ENCODE results near the gene P2RX7. TPM values are rescaled to one million over a fixed set of nuclear protein-coding genes. Genes with fewer than 3 reads are reported as not detected.
"Not testable (repeated sequence)": the region's sequence is repeated elsewhere in the genome, so short reads cannot be mapped to it uniquely, and the experiment has no call there.

P2RX7 gene
- total RNA-seq, 4 donors from 2014 or later = 9.8 to 38.6 (median 24.4) TPM

GRCh38 chr12:121142171-121142950, 9.7 kb downstream of the P2RX7 start:
- WGBS, 2 donors = 93 to 95% methylated on average over 11 of the region's 11 CpGs
- TF ChIP-seq POLR2A (IDR thresholded peaks at IDR 0.05) = no peak
- TF ChIP-seq CTCF (IDR thresholded peaks at IDR 0.05) = no peak
- no peak for DNase-seq (ENCODE audit: low spot score in 2 of 2)
- intact Hi-C loops (cut with DNase I; ENCODE audit: low total_unique reads) = no loop called here
- H3K4me3 ChIP-seq (ENCODE audit: low read depth, poor library complexity, severe bottlenecking) = no peak overlapping the region

GRCh38 chr12:121144416-121144914, 11.8 kb downstream of the P2RX7 start:
- TF ChIP-seq CTCF (IDR thresholded peaks at IDR 0.05) (no peak), POLR2A (IDR thresholded peaks at IDR 0.05) (no peak)
- DNase-seq (ENCODE audit: low spot score in 2 of 2) = no peak
- 65 to 84% methylated on average over 3 of the region's 3 CpGs for WGBS, 2 donors
- no peak overlapping the region for H3K4me3 ChIP-seq (ENCODE audit: low read depth, poor library complexity, severe bottlenecking)
- intact Hi-C loops (cut with DNase I; ENCODE audit: low total_unique reads) = no loop called here

- WGBS, 2 donors = 73 to 80% methylated on average over 8 of the region's 8 CpGs
- no peak overlapping the region for H3K4me3 ChIP-seq (ENCODE audit: low read depth, poor library complexity, severe bottlenecking)
- intact Hi-C loops (cut with DNase I; ENCODE audit: low total_unique reads) = no loop called here
- TF ChIP-seq POLR2A (IDR thresholded peaks at IDR 0.05) (no peak), CTCF (IDR thresholded peaks at IDR 0.05) (no peak)
- DNase-seq (ENCODE audit: low spot score in 2 of 2) = no peak
Measured at GRCh38 chr12:121145221-121145620, 12.5 kb downstream of the P2RX7 start.

GRCh38 chr12:121149289-121149688, 16.6 kb downstream of the P2RX7 start:
- H3K4me3 ChIP-seq (ENCODE audit: low read depth, poor library complexity, severe bottlenecking); intact Hi-C loops (cut with DNase I; ENCODE audit: low total_unique reads); DNase-seq (ENCODE audit: low spot score in 2 of 2): not testable (repeated sequence)
- 91% methylated on average over 3 of the region's 3 CpGs for WGBS, 2 donors

GRCh38 chr12:121154793-121155375, 22.2 kb downstream of the P2RX7 start:
- DNase-seq (ENCODE audit: low spot score in 2 of 2) = no peak
- WGBS, 2 donors = 82 to 90% methylated on average over 14 of the region's 14 CpGs
- TF ChIP-seq POLR2A (IDR thresholded peaks at IDR 0.05) (no peak), CTCF (IDR thresholded peaks at IDR 0.05) (no peak)
- intact Hi-C loops (cut with DNase I; ENCODE audit: low total_unique reads) = no loop called here
- no peak overlapping the region for H3K4me3 ChIP-seq (ENCODE audit: low read depth, poor library complexity, severe bottlenecking)

GRCh38 chr12:121156365-121156764, 23.7 kb downstream of the P2RX7 start:
- 88 to 92% methylated on average over 5 of the region's 5 CpGs for WGBS, 2 donors
- H3K4me3 ChIP-seq (ENCODE audit: low read depth, poor library complexity, severe bottlenecking) = no peak overlapping the region
- intact Hi-C loops (cut with DNase I; ENCODE audit: low total_unique reads) = no loop called here
- TF ChIP-seq POLR2A (IDR thresholded peaks at IDR 0.05) (no peak), CTCF (IDR thresholded peaks at IDR 0.05) (no peak)
- DNase-seq (ENCODE audit: low spot score in 2 of 2) = no peak
